GM19328 (cell line): ENCODE results near the gene CYS1.
"Not testable (repeated sequence)": the region's sequence is repeated elsewhere in the genome, so short reads cannot be mapped to it uniquely, and the experiment has no call there.

Experiments
- ATAC-seq: cut with Tn5 transposase; IDR thresholded peaks from one replicate; pipeline ENCODE4 v1.9.1; 2021; ENCODE audit warnings: mild to moderate bottlenecking, moderate library complexity; ENCODE audit not compliant: unreplicated experiment

CYS1 gene

DNA sequence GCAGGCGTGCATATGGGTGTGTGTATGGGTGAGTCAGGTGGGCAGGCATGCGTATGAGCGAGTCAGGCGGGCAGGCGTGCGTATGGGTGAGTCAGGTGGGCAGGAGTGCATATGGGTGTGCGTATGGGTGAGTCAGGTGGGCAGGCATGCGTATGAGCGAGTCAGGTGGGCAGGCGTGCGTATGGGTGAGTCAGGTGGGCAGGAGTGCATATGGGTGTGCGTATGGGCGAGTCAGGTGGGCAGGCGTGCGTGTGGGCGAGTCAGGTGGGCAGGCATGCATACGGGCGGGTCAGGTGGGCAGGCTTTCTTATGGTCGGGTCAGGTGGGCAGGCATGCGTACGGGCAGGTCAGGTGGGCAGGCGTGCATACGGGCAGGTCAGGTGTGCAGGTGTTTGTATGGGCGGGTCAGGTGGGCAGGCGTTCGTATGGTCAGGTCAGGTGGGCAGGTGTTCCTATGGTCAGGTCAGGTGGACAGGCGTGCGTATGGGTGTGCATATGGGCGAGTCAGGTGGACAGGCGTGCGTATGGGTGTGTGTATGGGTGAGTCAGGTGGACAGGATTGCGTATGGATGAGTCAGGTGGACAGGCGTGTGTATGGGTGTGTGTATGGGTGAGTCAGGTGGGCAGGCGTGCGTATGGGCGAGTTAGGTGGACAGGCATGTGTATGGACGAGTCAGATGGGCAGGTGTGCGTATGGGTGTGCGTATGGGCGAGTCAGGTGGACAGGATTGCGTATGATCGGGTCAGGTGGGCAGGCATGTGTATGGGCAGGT lies 65.6 kb downstream of the CYS1 start:
- no peak for ATAC-seq

DNA sequence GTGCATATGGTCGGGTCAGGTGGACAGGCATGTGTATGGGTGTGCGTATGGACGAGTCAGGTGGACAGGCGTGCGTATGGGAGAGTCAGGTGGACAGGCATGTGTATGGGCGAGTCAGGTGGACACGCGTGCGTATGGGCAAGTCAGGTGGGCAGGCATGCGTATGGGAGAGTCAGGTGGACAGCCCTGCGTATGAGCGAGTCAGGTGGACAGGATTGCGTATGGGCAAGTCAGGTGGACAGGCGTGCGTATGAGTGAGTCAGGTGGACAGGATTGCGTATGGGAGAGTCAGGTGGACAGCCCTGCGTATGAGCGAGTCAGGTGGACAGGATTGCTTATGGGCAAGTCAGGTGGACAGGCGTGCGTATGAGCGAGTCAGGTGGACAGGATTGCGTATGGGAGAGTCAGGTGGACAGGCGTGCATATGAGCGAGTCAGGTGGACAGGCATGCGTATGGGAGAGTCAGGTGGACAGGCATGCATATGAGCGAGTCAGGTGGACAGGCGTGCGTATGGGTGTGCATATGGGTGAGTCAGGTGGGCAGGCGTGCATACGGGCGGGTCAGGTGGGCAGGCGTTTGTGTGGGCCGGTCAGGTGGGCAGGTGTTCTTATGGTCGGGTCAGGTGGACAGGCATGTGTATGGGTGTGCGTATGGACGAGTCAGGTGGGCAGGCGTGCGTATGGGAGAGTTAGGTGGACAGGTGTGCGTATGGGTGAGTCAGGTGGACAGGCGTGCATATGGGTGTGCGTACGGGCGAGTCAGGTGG lies 66.4 kb downstream of the CYS1 start:
- not testable (repeated sequence) for ATAC-seq

DNA sequence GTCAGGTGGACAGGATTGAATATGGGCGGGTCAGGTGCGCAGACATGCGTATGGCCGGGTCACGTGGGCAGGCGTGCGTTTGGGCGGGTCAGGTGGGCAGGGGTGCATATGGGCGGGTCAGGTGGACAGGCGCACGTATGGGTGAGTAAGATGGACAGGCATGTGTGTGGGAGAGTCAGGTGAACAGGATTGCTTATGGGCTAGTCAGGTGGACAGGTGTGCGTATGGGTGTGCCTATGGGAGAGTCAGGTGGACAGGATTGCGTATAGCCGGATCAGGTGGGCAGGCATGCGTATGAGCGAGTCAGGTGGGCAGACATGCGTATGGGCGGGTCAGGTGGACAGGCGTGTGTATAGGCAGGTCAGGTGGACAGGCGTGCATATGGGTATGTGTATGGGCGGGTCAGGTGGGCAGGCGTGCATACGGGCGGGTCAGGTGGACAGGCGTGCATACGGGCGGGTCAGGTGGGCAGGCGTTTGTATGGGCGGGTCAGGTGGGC lies 67.2 kb downstream of the CYS1 start:
- no peak for ATAC-seq

DNA sequence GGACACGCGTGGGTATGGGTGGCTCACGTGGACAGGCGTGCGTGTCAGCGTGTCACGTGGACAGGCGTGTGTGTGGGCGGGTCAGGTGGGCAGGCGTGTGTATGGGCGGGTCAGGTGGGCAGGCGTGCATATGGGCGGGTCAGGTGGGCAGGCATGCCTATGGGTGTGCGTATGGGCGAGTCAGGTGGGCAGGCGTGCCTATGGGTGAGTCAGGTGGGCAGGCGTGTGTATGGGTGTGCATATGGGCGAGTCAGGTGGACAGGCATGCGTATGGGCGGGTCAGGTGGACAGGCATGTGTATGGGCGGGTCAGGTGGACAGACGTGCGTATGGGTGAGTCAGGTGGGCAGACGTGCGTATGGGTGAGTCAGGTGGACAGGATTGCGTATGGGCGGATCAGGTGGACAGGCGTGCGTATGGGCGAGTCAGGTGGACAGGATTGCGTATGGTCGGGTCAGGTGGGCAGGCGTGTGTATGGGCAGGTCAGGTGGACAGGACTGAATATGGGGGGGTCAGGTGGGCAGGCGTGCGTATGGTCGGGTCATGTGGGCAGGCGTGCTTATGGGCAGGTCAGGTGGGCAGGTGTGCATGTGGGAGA lies 67.7 kb downstream of the CYS1 start:
- not testable (repeated sequence) for ATAC-seq

DNA sequence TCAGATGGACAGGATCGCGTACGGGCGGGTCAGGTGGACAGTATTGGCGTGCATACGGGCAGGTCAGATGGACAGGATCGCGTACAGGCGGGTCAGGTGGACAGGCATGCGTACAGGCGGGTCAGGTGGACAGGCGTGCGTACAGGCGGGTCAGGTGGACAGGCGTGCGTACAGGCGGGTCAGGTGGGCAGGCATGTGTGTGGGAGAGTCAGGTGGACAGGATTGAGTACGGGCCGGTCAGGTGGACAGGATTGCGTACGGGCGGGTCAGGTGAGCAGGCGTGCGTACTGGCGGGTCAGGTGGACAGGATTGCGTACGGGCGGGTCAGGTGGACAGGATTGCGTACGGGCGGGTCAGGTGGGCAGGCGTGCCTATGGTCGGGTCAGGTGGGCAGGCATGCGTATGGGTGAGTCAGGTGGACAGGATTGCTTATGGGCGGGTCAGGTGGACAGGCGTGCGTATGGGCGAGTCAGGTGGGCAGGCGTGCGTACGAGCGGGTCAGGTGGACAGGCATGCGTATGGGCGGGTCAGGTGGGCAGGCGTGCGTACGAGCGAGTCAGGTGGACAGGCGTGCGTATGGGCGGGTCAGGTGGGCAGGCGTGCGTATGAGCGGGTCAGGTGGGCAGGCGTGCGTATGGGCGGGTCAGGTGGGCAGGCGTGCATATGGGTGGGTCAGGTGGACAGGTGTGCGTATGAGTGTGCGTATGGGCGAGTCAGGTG lies 68.4 kb downstream of the CYS1 start:
- not testable (repeated sequence) for ATAC-seq

DNA sequence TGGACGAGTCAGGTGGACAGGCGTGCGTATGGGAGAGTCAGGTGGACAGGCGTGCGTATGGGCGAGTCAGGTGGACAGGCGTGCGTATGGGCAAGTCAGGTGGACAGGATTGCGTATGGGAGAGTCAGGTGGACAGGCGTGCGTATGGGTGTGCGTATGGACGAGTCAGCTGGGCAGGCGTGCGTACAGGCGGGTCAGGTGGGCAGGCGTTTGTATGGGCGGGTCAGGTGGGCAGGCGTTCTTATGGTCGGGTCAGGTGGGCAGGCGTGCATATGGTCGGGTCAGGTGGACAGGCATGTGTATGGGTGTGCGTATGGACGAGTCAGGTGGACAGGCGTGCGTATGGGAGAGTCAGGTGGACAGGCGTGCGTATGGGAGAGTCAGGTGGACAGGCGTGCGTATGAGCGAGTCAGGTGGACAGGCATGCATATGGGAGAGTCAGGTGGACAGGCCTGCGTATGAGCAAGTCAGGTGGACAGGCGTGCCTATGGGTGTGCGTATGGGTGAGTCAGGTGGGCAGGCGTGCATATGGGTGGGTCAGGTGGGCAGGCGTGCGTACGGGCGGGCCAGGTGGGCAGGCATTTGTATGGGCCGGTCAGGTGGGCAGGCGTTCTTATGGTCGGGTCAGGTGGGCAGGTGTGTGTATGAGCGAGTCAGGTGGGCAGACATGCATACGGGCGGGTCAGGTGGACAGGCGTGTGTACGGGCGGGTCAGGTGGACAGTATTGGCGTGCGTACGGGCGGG lies 69.2 kb downstream of the CYS1 start:
- not testable (repeated sequence) for ATAC-seq

DNA sequence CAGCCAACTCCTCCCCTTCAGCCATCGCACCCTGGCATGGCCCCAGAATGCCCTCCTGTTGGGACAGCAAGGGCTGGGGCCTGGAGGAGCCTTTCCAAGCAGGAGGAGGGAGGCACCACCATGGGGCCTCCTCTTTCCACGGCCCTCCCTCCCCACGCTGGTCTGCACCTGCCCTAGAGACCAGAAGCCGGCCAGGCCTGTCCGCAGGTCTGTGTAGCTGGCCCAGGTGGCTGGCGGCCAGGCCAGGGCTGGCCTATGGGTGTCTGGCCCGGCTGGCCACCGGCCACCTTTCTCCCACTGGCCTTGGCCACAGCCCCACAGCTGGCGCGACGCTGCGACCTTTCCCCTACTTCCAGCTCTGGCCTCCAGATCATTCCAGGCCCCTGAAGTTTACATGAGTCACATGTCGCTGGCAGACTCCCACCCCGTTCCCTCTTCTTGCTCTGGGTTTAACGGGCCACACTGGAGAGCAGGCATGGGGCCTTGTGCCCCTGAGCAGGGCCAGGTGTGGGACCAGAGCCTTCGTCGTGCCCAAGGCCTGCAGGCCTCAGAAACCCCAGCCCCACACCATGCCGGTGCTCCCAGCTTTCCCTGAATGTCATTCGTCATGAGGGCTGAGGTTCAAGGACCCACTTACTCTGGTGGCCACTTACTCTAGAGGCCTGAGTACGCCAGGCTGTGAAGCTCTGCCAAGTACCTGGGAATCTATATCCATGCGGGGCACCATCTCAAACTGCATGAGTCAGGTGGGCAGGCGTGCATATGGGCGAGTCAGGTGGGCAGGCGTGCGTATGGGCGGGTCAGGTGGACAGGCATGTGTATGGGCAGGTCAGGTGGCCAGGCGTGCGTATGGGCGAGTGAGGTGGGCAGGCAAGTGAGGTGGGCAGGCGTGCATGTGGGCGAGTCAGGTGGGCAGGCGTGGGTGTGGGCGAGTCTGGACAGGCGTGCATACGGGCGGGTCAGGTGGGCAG lies 70.1 kb downstream of the CYS1 start:
- no peak for ATAC-seq

DNA sequence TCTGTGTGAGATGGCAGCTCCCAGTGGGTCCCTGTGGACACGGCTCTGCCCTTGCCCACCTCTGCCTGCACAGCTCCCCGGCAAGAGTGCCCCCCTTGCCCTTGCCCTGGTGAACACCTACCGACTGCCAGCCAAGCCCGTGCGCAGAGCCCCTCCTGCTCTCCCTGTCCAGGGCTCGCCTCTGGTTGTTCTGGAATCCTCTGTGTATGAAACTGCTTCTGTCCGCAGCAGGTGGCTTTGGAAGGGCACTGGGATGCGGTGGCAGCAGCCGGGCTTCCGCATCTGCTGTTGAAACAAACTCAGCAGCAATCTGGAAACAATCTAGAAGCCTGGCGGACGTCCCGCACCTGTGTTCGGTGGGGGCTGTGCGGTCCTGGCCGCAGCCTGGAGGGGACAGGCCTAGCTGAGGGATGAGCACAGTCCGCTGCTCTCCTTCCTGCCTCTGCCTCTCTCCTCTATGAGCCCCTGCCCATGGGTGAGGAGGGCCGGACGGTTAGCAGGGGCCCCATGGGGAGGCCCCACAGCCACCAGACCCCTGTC lies 70.9 kb downstream of the CYS1 start:
- no peak for ATAC-seq

DNA sequence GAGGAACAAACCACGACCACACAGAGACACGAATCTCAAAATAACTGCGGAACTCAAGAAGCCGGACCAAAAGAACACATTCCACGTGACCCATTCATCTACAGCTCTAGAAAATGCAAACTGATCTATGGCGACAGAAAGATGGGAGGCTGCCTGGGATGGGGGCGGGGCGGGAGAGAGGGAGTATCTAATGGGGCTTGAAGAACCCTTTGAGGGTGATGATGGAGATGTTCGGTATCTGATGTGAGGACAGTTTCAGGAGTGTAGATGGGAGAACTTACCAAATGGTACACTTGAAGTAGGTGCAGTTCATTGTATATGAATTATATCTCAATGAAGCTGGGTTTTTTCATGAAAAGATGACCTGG lies 71.4 kb downstream of the CYS1 start:
- no peak for ATAC-seq

DNA sequence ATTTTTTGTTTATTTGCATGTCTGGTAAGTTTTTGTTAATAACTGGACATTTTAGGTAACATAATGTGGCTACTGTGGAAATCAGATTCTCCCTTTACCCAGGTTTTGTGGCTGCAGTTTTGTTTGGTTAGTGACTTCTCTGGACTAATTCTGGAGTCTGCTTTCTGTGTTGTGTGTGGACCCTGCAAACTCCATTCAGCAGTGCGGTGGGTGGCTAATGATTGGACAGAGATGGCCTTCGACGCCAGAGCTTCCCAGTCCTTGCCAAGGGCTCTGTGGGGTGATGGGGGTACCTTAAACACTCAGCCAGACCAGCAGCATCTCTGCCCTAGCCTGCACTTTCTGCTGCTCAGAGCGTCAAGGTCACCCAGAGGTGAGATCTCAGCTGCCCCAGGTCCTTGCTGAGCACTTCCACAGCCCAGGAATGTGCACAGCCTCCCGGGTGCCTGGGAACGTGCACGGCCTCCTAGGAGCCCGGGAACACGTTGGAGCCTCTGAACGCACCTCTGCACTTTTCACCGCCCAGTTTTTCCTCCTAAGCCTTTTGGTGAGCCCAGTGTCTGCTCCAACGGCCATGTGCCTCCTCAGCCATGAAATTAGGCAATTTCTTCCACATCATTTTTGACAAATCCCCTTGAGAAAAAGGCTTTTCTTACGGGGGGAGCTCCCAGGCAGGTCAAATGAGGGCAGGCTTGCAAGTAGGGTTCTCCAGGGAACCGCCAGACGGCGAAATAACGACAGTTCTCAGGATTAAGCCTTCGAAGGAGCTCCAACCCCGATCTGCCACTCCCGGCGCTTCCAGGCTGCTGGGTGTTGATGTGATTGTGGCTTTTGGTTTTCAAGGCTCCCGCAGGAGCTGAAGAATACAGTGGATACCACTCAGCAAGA lies 72.0 kb downstream of the CYS1 start:
- no peak for ATAC-seq

DNA sequence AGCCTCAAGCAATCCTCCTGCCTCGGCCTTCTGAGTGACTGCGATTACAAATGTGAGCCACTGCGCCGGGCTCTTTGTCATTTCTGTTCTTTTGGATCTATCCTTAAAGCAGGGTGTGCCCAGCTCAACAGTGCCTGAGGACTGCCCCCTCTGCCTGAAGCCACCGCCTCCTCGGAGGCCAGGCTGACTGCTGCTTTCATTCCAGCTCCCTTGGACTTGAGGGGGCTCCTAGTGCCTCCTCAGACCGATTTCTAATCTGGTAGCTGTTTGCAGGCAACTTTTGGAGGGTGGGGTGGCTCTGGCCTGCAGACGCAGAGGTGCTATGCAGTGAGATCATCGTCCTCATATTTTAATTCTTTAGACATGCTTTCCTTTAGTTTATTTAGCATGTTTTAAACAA lies 72.8 kb downstream of the CYS1 start:
- ATAC-seq, result no peak
